ENCODE data around the gene SRSF11. TPM values are rescaled to one million over a fixed set of nuclear protein-coding genes. Genes with fewer than 3 reads are reported as not detected.
A peak's percentile ranks its signal among the peaks of the same experiment; 100 is the strongest.
"Not testable (repeated sequence)": the region's sequence is repeated elsewhere in the genome, so short reads cannot be mapped to it uniquely, and the experiment has no call there.

The SRSF11 gene
- polyA plus RNA-seq, 3 donors = 60.0 to 189 (median 66.5) TPM

GRCh38 chr1:70185181-70185580, 36.0 kb upstream of the SRSF11 start:
- Histone ChIP-seq H3K79me2 (ENCODE audit: insufficient read depth, low read length) (peaks cover 13% of the 10 kb centered on the region), H3K36me3 (replicated peaks in 1 of 2; ENCODE audit: control insufficient read depth in 1 of 2, insufficient read depth in 2 of 2, low read length in 2 of 2) (peaks cover 26 to 54% of the 10 kb centered on the region in 2 donors)
- H3K27me3 Mint-ChIP-seq (ENCODE audit: low read depth in 3 of 3); H3K4me1 ChIP-seq (ENCODE audit: control insufficient read depth in 1 of 2, insufficient read depth in 2 of 2, low read length in 2 of 2); H3K4me3 Mint-ChIP-seq; H4K20me1 ChIP-seq (ENCODE audit: insufficient read depth, low read length); H3K9ac ChIP-seq (ENCODE audit: insufficient read depth, low read length, poor library complexity, severe bottlenecking); H3K27me3 ChIP-seq (ENCODE audit: control insufficient read depth in 2 of 2, insufficient read depth in 2 of 2, low read length in 2 of 2); H3K4me3 ChIP-seq (replicated peaks in 1 of 3; ENCODE audit: low read depth in 2 of 3, low read length in 3 of 3); H3K27ac ChIP-seq (ENCODE audit: low read depth in 1 of 2, low read length in 2 of 2); H3K4me1 Mint-ChIP-seq; H3K4me2 ChIP-seq (replicated peaks; ENCODE audit: extremely low read depth, low read length, poor library complexity, severe bottlenecking); intact Hi-C loops (cut with micrococcal nuclease); H2AFZ ChIP-seq (ENCODE audit: insufficient read depth, low read depth, low read length, poor library complexity, severe bottlenecking); H3K9me3 Mint-ChIP-seq; H3K9me3 ChIP-seq (replicated peaks in 1 of 2; ENCODE audit: control insufficient read depth in 1 of 2, insufficient read depth in 1 of 2, low read length in 2 of 2): not testable (repeated sequence)
- WGBS (ENCODE audit: insufficient coverage) = 80% methylated on average over 1 of the region's 3 CpGs
- peaks cover 39 to 41% of the 10 kb centered on the region in 2 donors for H3K36me3 Mint-ChIP-seq
- DNase-seq = peak in 1 of 3 donors; percentile 7
- H3K27ac Mint-ChIP-seq = peak overlapping the region in 1 of 7 donors; percentile 48

GRCh38 chr1:70188522-70188921, 32.7 kb upstream of the SRSF11 start:
- no peak overlapping the region for H2AFZ ChIP-seq (ENCODE audit: insufficient read depth, low read depth, low read length, poor library complexity, severe bottlenecking)
- H3K9me3 Mint-ChIP-seq = peaks cover 0 to 4% (median 0%) of the 10 kb centered on the region in 7 donors
- no peak for DNase-seq
- no peak overlapping the region for H3K4me3 Mint-ChIP-seq
- peaks cover 9 to 37% of the 10 kb centered on the region in 2 donors for H3K36me3 ChIP-seq (replicated peaks in 1 of 2; ENCODE audit: control insufficient read depth in 1 of 2, insufficient read depth in 2 of 2, low read length in 2 of 2)
- H3K4me1 ChIP-seq (ENCODE audit: control insufficient read depth in 1 of 2, insufficient read depth in 2 of 2, low read length in 2 of 2) = no peaks in the 10 kb centered on the region
- no peak for TF ChIP-seq CTCF (IDR thresholded peaks at IDR 0.05)
- H3K27me3 Mint-ChIP-seq (ENCODE audit: low read depth in 3 of 3) = no peaks in the 10 kb centered on the region
- peaks cover 31% of the 10 kb centered on the region in 2 donors for H3K36me3 Mint-ChIP-seq
- H3K9me3 ChIP-seq (replicated peaks in 1 of 2; ENCODE audit: control insufficient read depth in 1 of 2, insufficient read depth in 1 of 2, low read length in 2 of 2) = no peaks in the 10 kb centered on the region
- no peak overlapping the region for H3K4me2 ChIP-seq (replicated peaks; ENCODE audit: extremely low read depth, low read length, poor library complexity, severe bottlenecking)
- H3K4me3 ChIP-seq (replicated peaks in 1 of 3; ENCODE audit: low read depth in 2 of 3, low read length in 3 of 3) = no peak overlapping the region
- H3K27ac Mint-ChIP-seq = no peak overlapping the region
- H3K9ac ChIP-seq (ENCODE audit: insufficient read depth, low read length, poor library complexity, severe bottlenecking) = no peak overlapping the region
- WGBS (ENCODE audit: insufficient coverage) = no CpG with 5 or more reads among the region's 2 CpGs
- no peak overlapping the region for H3K27ac ChIP-seq (ENCODE audit: low read depth in 1 of 2, low read length in 2 of 2)
- peaks cover 6% of the 10 kb centered on the region for H4K20me1 ChIP-seq (ENCODE audit: insufficient read depth, low read length)
- H3K27me3 ChIP-seq (ENCODE audit: control insufficient read depth in 2 of 2, insufficient read depth in 2 of 2, low read length in 2 of 2) = no peaks in the 10 kb centered on the region
- peaks cover 29% of the 10 kb centered on the region for H3K79me2 ChIP-seq (ENCODE audit: insufficient read depth, low read length)
- intact Hi-C loops (cut with micrococcal nuclease) = no loop called here
- H3K4me1 Mint-ChIP-seq = no peaks in the 10 kb centered on the region

All from CD14-positive monocyte (primary cell).